Measurements from ENCODE around the gene TRIO. TPM values are rescaled to one million over a fixed set of nuclear protein-coding genes. Genes with fewer than 3 reads are reported as not detected.

TRIO gene
- total RNA-seq, 2 experiments from 2014 or later, result 4.1 to 6.5 TPM

GRCh38 chr5:14506661-14507060 lies 363.5 kb downstream of the TRIO start:
- H3K9me3 ChIP-seq (ENCODE audit: control insufficient read depth in 1 of 2, insufficient read depth in 1 of 2, low read length in 2 of 2), result no peaks in the 10 kb centered on the region
- H3K9me3 Mint-ChIP-seq, result no peaks in the 10 kb centered on the region
- H3K4me1 Mint-ChIP-seq (ENCODE audit: low read depth), result no peaks in the 10 kb centered on the region
- CTCF ChIA-PET, result no interaction called here
- H3K27me3 Mint-ChIP-seq, result no peaks in the 10 kb centered on the region
- POLR2A ChIA-PET, result no interaction called here
- H3K4me1 ChIP-seq (ENCODE audit: insufficient read depth, low read length), result no peaks in the 10 kb centered on the region
- H3K27ac Mint-ChIP-seq, result no peak overlapping the region
- no peak for DNase-seq
- H3K4me3 ChIP-seq (ENCODE audit: low read length), result no peak overlapping the region
- H3K4me3 Mint-ChIP-seq, result no peak overlapping the region
- no peaks in the 10 kb centered on the region for H3K36me3 Mint-ChIP-seq (ENCODE audit: low read depth)
- no peaks in the 10 kb centered on the region for H3K27me3 ChIP-seq (ENCODE audit: control insufficient read depth in 1 of 2, insufficient read depth in 2 of 2, low read length in 2 of 2)
- no peak for ATAC-seq (ENCODE audit: poor library complexity)
- H3K27ac ChIP-seq (ENCODE audit: low read depth in 1 of 2, low read length in 2 of 2), result no peak overlapping the region
- no peaks in the 10 kb centered on the region for H3K36me3 ChIP-seq (ENCODE audit: insufficient read depth, low read length)
- intact Hi-C loops (cut with DNase I, micrococcal nuclease), result no loop called here
- TF ChIP-seq CTCF (IDR thresholded peaks at IDR 0.05), result no peak

- Mint-ChIP-seq H3K27ac (no peak overlapping the region), H3K36me3 (ENCODE audit: low read depth) (no peaks in the 10 kb centered on the region), H3K9me3 (no peaks in the 10 kb centered on the region), H3K4me1 (ENCODE audit: low read depth) (no peaks in the 10 kb centered on the region), H3K4me3 (no peak overlapping the region), H3K27me3 (no peaks in the 10 kb centered on the region)
- Histone ChIP-seq H3K9me3 (ENCODE audit: control insufficient read depth in 1 of 2, insufficient read depth in 1 of 2, low read length in 2 of 2) (no peaks in the 10 kb centered on the region), H3K36me3 (ENCODE audit: insufficient read depth, low read length) (no peaks in the 10 kb centered on the region), H3K27me3 (ENCODE audit: control insufficient read depth in 1 of 2, insufficient read depth in 2 of 2, low read length in 2 of 2) (no peaks in the 10 kb centered on the region), H3K27ac (ENCODE audit: low read depth in 1 of 2, low read length in 2 of 2) (no peak overlapping the region), H3K4me1 (ENCODE audit: insufficient read depth, low read length) (no peaks in the 10 kb centered on the region), H3K4me3 (ENCODE audit: low read length) (no peak overlapping the region)
- no peak for TF ChIP-seq CTCF (IDR thresholded peaks at IDR 0.05)
- no peak for ATAC-seq (ENCODE audit: poor library complexity)
- POLR2A ChIA-PET, result no interaction called here
- DNase-seq, result no peak
- intact Hi-C loops (cut with DNase I, micrococcal nuclease), result no loop called here
- CTCF ChIA-PET, result no interaction called here
Observed at GRCh38 chr5:14507156-14507941, 364.2 kb downstream of the TRIO start.

GRCh38 chr5:14508046-14508445 lies 364.9 kb downstream of the TRIO start:
- no peaks in the 10 kb centered on the region for H3K4me1 Mint-ChIP-seq (ENCODE audit: low read depth)
- DNase-seq (no peak), ATAC-seq (ENCODE audit: poor library complexity) (no peak)
- ChIA-PET POLR2A (no interaction called here), CTCF (no interaction called here)
- no peak overlapping the region for H3K27ac Mint-ChIP-seq
- H3K36me3 Mint-ChIP-seq (ENCODE audit: low read depth), result no peaks in the 10 kb centered on the region
- no peaks in the 10 kb centered on the region for H3K9me3 Mint-ChIP-seq
- TF ChIP-seq CTCF (IDR thresholded peaks at IDR 0.05), result no peak
- no peaks in the 10 kb centered on the region for H3K27me3 Mint-ChIP-seq
- no peak overlapping the region for H3K4me3 ChIP-seq (ENCODE audit: low read length)
- H3K4me1 ChIP-seq (ENCODE audit: insufficient read depth, low read length), result no peaks in the 10 kb centered on the region
- H3K4me3 Mint-ChIP-seq, result no peak overlapping the region
- H3K27me3 ChIP-seq (ENCODE audit: control insufficient read depth in 1 of 2, insufficient read depth in 2 of 2, low read length in 2 of 2), result no peaks in the 10 kb centered on the region
- intact Hi-C loops (cut with DNase I, micrococcal nuclease), result no loop called here
- H3K36me3 ChIP-seq (ENCODE audit: insufficient read depth, low read length), result no peaks in the 10 kb centered on the region
- H3K9me3 ChIP-seq (ENCODE audit: control insufficient read depth in 1 of 2, insufficient read depth in 1 of 2, low read length in 2 of 2), result no peaks in the 10 kb centered on the region
- H3K27ac ChIP-seq (ENCODE audit: low read depth in 1 of 2, low read length in 2 of 2), result no peak overlapping the region
